NCI-H1417 treated with DMSO at 0.1 percent for 48 hours (cell line): ENCODE results near the gene CADM2.
"Not testable (repeated sequence)": the region's sequence is repeated elsewhere in the genome, so short reads cannot be mapped to it uniquely, and the experiment has no call there.

Experiments used
- DNase-seq: peaks from one replicate; lab custom pipeline; 2025; lab: John Stamatoyannopoulos, UW

CADM2 gene

GRCh38 chr3:85481411-85482212, 522.8 kb downstream of the CADM2 start:
- DNase-seq: no peak

GRCh38 chr3:85482213-85482490, 523.4 kb downstream of the CADM2 start:
- no peak for DNase-seq

GRCh38 chr3:85483986-85484385, 525.2 kb downstream of the CADM2 start:
- DNase-seq: no peak

GRCh38 chr3:85487375-85487774, 528.6 kb downstream of the CADM2 start:
- no peak for DNase-seq

- no peak for DNase-seq
Observed at GRCh38 chr3:85495602-85496001, 536.8 kb downstream of the CADM2 start.

- no peak for DNase-seq
Observed at GRCh38 chr3:85498177-85498576, 539.4 kb downstream of the CADM2 start.

GRCh38 chr3:85502148-85502875, 543.5 kb downstream of the CADM2 start:
- DNase-seq: no peak

- DNase-seq: not testable (repeated sequence)
Observed at GRCh38 chr3:85504129-85504784, 545.5 kb downstream of the CADM2 start.

GRCh38 chr3:85504785-85505511, 546.2 kb downstream of the CADM2 start:
- DNase-seq: not testable (repeated sequence)

GRCh38 chr3:85507052-85507451, 548.3 kb downstream of the CADM2 start:
- DNase-seq: not testable (repeated sequence)

- DNase-seq: no peak
Observed at GRCh38 chr3:85508659-85509058, 549.9 kb downstream of the CADM2 start.

- DNase-seq: no peak
Observed at GRCh38 chr3:85516146-85516545, 557.4 kb downstream of the CADM2 start.

- DNase-seq: no peak
Observed at GRCh38 chr3:85524104-85524503, 565.3 kb downstream of the CADM2 start.

- no peak for DNase-seq
Observed at GRCh38 chr3:85525264-85525663, 566.5 kb downstream of the CADM2 start.

GRCh38 chr3:85533586-85533985, 574.8 kb downstream of the CADM2 start:
- no peak for DNase-seq

GRCh38 chr3:85535517-85535916, 576.7 kb downstream of the CADM2 start:
- DNase-seq: no peak

GRCh38 chr3:85539232-85539631, 580.4 kb downstream of the CADM2 start:
- DNase-seq: no peak

- DNase-seq: no peak
Observed at GRCh38 chr3:85554153-85554552, 595.4 kb downstream of the CADM2 start.

GRCh38 chr3:85560088-85560785, 601.4 kb downstream of the CADM2 start:
- no peak for DNase-seq

GRCh38 chr3:85567071-85567676, 608.4 kb downstream of the CADM2 start:
- DNase-seq: peak; percentile 35

- DNase-seq: no peak
Observed at GRCh38 chr3:85570819-85571218, 612.0 kb downstream of the CADM2 start.
